ENCODE data around the gene NFIB.

NFIB gene

DNA sequence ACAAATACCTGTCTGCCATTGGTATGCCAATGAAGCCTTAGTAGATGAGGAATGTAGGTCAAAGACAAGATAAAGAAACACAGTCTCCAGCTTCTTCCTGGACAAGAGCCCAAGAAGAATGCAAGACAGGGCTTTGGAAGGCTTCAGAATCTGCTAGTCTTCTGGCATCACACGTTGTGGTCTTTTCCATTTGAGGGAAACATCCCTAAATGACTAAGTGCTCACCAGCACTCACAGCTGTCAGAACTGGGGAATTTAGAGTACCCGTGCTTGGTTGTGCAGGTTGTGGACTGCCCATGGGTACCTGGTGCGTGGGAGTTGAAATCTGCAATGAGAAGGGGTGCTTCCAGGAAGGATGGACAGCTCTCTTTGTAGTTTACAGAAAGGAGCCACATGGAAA is 27.1 kb upstream of the NFIB start:
- no peak for DNase-seq (ENCODE audit: low read depth)
- no peak for TF ChIP-seq CTCF (conservative IDR thresholded peaks at IDR 0.05; ENCODE audit: low read length)
- H3K4me3 ChIP-seq (ENCODE audit: low read length): no peak overlapping the region

DNA sequence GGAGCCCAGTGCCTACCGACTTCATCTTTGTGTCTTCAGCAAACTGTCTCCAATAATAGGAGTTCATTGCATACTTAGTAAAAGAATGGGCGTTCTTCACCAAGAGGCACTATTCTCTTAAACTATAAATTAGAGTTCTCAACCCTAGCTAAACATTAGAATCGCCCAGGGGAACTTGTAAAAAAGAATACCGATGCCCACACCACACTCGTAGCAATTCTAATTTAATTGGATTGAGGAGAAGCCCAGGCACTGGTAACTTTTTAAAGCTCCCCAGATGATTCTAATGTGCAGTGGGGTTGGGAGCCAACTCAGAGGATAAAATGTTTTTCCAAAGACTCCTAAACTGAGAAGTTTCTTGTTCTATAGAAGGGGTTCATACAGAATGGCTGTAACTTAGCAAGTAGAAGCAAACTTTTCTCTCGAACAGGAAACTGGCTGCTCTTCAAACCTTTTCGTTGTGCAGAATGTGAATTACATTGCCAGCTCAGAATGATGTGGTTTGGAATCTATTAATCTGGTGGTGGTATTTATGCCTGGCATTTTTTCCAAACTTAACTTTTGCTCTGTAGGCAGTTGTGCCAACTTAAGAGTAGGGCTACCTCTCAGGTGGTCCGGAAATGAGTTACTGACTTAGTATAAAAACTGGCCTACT is 26.4 kb upstream of the NFIB start:
- no peak for DNase-seq (ENCODE audit: low read depth)
- TF ChIP-seq CTCF (conservative IDR thresholded peaks at IDR 0.05; ENCODE audit: low read length): no peak
- H3K4me3 ChIP-seq (ENCODE audit: low read length): no peak overlapping the region

DNA sequence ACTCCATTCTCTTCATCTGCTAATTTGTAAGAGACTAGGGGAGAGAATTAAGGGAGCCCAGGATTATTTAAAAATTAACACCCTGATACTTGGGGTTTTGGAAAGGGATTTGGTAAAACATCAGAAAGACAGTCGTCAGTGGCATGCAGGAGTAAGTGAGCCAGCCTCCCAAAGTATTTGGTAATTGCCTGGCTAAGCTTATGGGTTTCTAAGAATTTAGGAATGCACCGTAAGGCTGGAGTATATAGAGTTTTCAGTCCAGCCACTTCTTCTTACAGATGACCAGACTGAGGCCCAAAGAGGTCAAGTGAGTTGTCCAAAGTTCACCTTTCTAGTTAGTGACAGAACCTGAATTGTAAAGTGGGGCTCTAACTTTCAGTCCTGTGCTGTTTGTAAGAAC is 25.8 kb upstream of the NFIB start:
- no peak overlapping the region for H3K4me3 ChIP-seq (ENCODE audit: low read length)
- no peak for DNase-seq (ENCODE audit: low read depth)
- TF ChIP-seq CTCF (conservative IDR thresholded peaks at IDR 0.05; ENCODE audit: low read length): no peak

- no peak for DNase-seq (ENCODE audit: low read depth)
- TF ChIP-seq CTCF (conservative IDR thresholded peaks at IDR 0.05; ENCODE audit: low read length): no peak
- H3K4me3 ChIP-seq (ENCODE audit: low read length): no peak overlapping the region
Measured at GRCh38 chr9:14337615-14338014, 23.7 kb upstream of the NFIB start.

- no peak for TF ChIP-seq CTCF (conservative IDR thresholded peaks at IDR 0.05; ENCODE audit: low read length)
- no peak for DNase-seq (ENCODE audit: low read depth)
- no peak overlapping the region for H3K4me3 ChIP-seq (ENCODE audit: low read length)
Measured at GRCh38 chr9:14336244-14336643, 22.3 kb upstream of the NFIB start.

GRCh38 chr9:14331120-14331519 is 17.2 kb upstream of the NFIB start:
- DNase-seq (ENCODE audit: low read depth): no peak
- no peak for TF ChIP-seq CTCF (conservative IDR thresholded peaks at IDR 0.05; ENCODE audit: low read length)
- H3K4me3 ChIP-seq (ENCODE audit: low read length): no peak overlapping the region

DNA sequence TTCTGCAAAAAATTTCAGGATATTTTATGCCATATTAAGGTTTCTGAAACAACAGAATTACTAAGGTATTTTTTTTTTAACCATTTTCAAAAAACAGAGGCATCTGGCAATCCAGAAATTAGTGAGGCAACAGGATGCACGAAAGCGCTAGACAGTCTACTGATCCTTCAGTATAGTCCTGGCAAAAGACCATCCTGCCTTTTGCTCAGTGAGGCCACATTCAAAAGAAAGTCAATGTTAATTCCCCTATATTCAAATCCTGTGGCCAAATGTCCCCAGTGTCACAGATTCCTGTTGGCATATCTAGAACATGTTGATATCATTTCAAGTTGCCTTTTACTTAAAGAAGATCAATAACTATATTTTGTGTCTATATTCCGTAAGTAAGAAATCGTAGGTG is 13.1 kb upstream of the NFIB start:
- H3K4me3 ChIP-seq (ENCODE audit: low read length): no peak overlapping the region
- DNase-seq (ENCODE audit: low read depth): no peak
- TF ChIP-seq CTCF (conservative IDR thresholded peaks at IDR 0.05; ENCODE audit: low read length): no peak
